GM19328 (cell line): Measurements from ENCODE around the gene SRRM4.

Experiments used
- ATAC-seq: cut with Tn5 transposase; IDR thresholded peaks from one replicate; pipeline ENCODE4 v1.9.1; 2021; ENCODE audit warnings: mild to moderate bottlenecking, moderate library complexity; ENCODE audit not compliant: unreplicated experiment

The SRRM4 gene, protein sequence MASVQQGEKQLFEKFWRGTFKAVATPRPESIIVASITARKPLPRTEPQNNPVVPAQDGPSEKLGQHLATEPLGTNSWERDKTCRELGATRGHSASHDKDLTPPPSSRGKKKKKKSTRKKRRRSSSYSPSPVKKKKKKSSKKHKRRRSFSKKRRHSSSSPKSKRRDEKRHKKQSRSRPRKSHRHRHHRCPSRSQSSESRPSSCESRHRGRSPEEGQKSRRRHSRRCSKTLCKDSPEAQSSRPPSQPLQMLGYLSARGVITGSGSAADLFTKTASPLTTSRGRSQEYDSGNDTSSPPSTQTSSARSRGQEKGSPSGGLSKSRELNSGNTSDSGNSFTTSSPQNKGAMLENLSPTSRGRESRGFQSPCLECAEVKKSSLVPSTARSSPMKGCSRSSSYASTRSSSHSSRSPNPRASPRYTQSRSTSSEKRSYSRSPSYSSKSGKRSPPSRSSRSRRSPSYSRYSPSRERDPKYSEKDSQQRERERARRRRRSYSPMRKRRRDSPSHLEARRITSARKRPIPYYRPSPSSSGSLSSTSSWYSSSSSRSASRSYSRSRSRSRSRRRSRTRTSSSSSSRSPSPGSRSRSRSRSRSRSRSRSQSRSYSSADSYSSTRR

DNA sequence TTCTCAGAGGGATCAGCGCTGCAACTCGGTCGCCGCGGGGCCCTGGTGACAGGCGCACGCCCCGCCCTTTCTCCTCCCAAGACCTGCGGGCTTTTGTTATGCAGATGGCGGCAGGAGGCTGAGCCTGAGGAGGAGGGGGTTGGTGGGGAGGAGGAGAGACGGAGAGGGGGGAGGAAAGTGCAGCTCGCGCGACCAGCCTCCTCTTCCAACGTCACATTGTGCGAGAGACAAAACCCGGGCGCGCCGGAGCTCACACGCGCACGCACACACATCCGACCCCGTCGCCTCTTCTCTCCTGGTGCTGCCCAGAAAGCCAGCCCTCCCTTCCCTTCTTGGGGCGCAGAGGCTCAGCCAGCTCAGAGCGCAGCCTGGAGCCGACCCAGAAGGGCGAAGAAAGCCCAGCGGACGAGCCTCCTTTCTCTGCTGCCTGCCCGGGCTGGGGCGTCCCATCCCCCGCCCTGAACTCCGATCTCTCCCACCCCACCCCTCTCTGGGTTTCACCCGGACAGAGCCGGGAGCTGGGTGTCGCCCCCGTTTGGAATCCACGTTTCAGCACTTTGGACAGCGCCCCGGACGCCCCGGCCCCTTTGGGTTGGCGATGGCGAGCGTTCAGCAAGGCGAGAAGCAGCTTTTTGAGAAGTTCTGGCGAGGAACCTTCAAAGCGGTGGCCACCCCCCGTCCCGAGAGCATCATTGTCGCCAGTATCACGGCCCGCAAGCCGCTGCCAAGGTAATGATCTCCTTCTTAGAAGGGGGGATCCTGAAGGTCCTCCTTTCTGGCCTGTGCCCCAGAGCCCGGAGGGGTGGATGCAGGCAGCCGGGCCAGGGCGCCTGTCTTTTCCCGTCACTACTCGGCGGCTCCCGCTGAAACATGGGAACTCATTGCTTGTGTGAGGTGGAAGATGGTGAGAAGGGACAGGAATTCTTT is at the start of gene SRRM4:
Gene SRRM4 (plus strand): TSS at position 257 of the 927 bp plus-strand sequence. CDS start 342 bp downstream, at position 599.
- no peak for ATAC-seq

DNA sequence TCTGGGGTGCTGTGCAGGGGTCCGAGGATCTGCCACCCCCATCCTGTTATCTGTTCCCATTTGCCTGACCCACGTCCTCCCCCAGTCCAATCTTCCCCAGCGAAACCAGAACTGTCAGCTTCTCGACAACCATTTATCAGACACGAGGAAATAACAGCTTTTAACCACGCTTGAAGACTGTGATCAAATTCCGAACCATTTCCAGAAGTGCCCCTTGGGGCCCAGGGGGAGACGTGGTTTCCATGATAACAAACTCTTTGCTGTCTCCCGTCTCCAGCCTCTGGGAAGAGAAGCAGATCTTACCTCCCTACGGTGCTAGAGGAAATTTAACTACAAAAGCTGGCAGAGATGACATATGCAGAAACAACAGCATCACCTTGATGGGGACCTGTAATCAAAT is 35.1 kb upstream of the SRRM4 start:
- no peak for ATAC-seq

DNA sequence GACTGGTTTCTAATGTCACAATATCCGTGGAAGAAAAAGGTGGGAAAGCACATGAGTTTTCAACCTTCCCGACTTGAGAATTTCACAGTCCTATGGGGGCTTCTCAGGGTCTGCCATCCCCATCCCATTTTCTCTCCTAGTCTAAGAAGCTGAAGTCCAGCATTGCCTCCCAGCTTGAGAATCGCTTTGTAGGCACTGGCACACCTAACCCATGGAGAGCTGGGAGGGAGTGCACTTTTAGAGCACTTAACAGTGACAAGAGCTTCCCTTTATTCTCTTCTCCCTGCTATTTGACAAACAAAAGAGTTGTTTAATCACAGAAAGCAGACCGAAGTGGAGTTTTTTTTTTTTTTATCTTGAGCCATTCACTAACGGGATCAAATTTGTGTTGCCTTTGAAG is 22.8 kb upstream of the SRRM4 start:
- no peak for ATAC-seq

DNA sequence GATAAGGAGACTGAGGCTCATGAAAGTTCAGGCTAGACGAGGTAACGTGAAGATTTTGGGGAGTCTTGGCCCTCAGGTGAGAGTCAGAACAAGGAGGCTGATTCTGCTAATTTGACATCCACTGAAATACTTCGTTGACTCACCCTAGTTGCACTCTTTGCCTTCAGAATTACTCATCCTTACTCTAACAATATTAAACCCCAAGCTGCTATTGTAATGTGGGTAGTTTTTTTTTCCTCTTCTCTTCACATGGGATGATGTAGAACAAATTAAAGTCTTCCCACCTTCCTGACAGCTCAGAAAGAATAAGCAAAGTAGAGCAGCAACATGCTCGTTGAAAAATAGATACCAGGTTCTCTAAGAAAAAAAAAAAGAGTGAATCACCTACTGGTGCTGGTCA is 22.0 kb upstream of the SRRM4 start:
- no peak for ATAC-seq

DNA sequence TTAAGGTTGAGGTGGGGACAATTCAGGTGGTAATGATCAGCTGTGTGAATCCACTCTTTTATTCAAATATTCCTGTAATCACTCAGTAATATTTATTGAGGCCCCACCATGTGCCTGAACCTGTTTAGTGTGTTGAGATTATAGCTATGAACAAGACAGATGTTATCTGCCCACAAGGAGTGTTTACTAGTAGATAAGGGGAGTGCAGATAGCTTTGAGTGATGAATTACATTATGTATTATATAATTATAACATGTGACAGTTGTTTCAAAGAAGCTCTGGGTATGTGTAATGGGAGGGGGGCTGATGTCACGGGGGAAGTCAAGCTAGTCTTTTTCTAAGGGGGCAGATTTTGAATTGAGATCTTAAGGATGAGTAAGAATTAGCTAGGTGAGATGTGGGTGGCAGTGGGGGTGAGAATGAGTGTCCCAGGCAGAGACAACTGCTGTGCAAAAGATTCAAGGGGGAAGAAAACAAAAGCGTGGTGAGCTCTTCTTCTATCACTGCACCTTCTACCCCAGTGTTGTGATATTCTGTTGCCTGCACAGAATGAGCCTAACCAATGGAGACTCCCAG is 21.3 kb upstream of the SRRM4 start:
- no peak for ATAC-seq

DNA sequence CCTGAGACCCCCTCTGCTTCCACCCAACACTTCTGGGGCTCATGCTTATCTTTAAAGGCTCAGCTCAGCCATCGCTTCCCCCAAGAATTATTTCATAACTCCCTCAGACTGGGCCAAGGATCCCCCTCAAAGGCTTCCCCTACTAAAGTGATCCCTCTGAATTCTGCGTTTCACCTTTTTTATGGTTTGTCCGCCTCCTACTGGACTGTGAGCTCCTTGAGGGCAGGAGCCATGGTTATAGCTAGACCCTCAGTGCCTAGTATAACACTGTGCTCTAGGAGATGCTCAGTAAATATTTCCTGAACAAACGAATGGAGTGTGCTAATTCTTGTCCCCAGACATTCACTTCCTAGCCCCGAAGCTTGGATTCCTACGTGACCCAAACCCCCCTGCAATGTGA is 20.5 kb upstream of the SRRM4 start:
- ATAC-seq, result no peak

DNA sequence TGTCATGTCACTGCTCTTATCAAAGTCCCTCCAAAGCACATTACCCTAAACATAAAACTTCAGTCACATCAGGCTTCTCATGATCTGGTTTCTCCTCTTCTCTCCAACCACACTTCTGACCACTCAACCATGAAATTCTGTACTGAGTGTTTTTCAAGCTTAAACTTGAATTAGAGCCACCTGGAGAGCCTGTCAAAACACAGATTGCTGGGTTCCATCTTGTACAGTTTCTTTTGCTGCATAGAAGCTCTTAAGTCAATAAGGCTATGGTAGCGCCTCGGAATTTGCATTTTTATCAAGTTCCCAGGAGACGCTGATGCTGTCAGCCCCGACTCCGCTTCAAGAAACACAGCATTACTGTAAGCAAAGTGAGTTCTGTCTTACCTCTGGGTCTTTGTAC is 16.4 kb upstream of the SRRM4 start:
- no peak for ATAC-seq

DNA sequence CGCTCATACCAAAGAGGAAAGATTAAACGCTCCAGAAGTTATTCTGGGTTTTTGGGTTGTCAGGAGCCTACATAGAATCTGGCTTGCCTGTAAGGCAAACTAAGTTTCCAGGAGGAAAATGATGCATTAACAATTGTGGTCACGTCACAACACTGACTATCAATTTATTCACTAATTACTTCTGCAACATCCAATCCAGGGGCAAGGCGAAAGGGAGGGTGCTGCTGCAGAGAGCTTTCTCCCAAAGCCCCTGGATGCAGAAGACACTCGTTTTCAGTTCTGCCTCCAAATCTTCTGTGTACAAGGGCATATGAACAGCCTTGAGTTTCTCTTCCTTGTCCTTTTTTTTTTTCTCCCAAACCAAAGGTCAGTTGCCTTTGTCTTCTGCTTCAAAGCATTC is 10.5 kb upstream of the SRRM4 start:
- no peak for ATAC-seq

DNA sequence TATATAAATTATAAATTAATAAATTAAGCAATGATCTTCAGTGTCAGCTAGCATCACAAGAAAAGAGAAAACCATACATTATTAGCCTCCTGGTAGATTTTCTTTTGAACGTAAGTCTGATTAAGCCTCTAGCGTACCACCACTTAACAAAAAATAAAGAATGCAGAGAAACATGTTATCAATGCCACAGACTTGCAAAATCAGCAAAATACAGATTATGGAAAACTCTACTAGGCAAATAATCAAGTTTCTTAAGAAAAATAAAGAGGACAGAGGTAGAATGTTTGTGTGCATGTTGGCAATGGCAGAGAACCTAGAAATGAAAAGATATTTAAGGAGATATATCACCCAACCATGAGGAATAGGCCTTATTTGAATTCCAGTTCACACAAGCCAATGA is 8.4 kb upstream of the SRRM4 start:
- ATAC-seq, result no peak

DNA sequence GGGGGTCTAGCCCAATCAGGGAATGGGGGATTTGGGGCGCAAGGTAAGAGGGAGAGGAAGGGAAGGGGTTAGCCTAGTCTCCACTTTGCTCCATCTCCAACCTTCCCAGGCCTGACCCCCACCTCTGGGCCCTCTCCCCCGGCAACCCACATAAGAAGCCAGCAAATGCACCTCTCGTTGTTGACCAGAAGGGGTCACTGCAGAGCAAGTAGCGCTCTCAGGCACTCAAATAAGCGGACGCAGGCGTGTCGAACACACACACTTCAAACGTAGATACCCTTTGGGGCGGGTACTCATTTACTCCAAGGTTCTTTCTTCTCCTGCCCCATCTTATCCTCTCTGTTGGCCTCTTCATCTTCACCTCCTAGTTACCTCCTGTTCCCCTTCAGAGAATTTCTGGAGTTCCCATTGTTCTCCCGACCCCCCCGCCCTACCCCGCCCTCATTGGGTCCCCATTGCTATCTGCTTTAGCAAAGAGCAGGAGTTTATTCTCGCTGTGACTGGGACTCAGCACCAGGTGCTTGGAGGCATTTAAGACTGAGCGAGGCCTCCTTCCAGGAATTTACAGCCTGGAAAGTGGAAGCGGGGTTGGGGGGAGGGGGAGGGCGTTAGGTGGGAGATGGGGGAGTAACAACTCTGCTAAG is 1.5 kb upstream of the SRRM4 start:
- ATAC-seq, result no peak

DNA sequence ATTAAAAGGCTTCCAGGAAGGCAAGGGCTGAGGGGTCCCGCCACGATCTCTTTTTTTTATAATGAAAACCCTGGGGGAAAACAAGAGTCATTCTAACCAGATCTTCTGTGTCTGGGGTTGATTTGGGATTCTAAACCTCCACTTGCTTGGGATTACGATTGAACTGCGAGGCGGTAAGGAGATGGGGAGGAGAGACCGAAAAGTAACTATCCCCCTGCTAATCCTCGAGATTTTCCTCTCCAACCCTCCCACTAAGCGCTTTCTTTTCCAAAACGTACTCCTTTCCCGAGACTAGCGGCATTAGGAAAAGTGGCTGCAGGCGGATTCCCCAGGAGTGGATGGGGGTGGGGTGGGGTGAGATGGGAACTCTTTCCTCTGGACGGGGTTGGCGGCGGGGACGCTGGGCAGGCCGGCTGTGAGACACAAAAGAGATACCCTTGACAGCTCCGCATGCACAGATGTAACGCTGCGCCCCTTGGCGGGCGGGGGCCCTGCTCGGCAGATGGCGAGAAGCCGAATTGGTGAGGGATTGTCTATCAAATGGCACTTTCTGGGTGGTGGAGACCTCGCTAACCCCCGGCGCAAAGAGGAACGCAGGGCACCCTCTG is 830 bp upstream of the SRRM4 start:
- ATAC-seq, result no peak

DNA sequence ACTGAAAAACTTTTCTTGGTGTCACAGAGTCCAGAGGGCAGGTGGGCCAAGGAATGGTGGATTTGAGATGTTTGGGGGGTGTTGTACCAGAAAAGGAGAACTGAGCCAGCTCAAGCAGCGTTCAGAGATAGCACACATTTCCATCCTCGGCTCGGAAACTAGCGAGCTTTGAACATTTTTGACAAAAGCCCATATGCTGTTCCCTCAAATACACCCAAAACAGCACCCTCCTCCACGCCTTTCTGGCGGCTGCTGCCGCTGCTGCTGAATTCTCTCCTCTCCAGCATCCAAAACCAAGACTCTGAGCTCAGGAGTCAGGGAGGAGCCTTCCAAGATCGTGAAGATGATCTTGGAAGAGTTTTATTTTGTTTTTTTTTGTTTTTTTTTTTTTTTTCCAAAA is 961 bp downstream of the SRRM4 start:
- ATAC-seq, result no peak

DNA sequence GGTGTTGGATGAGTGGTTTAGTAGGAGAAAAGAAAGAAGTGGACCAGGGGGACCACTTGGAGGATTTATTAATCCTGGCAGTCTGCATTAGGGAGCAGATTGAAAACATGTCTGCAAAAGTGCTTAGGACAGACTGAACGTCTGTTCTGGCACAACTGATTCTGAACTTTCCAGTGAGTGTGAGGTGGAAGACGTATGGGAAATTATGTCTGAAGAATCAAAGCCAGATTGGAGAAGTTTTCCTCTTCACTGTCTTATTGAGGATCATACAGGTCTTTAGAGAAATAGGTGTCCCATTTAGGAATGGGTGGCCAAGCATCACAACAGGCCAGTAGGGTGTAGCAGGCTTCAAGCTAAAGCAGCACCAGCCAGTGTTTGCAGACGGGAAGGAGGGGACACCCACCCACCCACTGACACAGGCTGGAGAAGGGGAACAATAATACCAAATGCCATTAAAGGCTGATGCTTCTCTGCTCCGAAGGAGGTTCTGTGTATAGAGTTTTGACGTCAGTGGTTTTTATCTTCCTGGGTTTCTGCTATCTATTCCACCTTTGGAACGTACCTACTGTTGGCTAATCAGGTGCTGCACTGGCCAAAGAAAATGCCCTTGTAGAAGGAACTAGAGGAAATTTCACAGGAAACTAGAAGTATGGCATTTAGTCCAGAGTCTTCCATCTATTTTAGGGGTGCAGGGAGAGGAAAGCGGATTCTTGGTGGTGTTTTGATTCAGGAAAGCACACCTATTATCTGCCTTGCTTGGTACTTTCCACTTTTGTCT is 1.8 kb downstream of the SRRM4 start:
- ATAC-seq, result no peak

DNA sequence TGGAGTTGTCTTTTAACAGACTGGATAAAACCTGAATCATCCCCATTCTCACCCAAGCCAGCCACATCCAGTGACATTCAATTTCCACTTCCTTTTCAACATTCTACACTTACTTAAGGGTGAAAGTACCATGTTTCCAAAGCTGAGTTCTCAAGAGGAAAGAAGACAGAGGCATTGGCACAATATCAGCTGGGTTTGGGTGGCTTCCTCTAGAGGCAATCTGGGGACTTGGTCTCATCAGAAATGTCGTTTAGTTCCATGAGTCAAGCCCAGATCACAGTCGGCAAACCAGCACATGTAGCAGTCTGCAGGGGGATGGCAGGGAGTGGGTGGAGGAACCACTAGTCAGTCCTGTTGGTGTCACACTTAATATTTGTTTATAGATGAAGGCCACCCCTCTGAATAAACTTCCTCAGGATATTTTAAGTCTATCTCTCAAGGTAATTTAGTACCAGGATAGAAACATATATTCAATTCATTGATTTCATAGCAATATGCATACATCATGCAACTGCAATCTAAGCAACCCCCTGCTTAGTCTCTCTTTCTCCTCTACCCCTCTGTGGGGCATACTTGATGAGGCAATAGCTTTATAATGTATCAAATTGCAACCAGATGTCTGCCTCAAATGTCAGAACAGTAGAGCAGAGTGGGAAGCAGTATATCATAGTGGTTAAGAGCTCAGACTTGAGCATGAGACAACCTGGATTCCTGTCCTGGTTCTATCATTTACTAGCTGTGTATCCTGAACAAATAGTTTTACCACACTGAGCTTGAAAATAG is 3.0 kb downstream of the SRRM4 start:
- no peak for ATAC-seq

DNA sequence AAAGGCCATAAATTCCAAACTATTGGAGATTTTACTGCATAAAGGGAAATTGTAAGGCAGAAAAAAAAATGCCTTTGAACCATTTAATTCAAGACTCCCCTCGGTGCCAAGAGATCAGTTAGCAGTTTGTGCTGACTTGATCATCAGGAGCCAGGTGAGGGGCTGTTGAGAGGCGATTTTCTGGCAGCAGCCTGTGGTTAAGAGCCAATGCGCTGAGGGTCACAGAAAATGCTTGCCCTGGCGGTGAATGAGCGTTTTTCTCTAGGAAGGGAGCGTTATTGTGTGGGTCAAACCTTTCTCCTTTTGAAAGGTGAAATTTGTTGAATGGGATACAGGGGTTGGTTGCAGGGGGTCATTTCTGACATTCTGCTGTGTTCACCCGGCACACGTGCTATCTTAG is 4.7 kb downstream of the SRRM4 start:
- no peak for ATAC-seq

DNA sequence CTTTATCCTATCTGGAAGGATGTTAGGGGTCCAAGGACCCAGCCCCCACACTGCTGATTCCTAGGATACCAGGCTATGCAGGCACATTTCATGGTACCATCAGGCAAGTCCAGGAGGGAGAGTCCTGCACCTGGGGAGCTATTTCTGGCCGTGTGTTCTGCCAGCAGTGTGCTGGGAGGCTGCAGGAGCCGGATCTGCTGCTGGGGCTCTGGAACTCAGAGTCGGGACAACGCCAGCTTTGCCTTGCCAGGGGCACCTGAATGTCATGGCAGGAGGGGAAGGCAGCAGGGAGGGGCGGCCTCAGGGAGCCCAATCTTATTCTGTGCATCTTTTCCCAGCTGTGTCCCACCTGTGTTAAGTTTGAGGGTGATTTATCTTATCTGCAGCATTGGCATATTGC is 17.8 kb downstream of the SRRM4 start:
- ATAC-seq, result no peak

DNA sequence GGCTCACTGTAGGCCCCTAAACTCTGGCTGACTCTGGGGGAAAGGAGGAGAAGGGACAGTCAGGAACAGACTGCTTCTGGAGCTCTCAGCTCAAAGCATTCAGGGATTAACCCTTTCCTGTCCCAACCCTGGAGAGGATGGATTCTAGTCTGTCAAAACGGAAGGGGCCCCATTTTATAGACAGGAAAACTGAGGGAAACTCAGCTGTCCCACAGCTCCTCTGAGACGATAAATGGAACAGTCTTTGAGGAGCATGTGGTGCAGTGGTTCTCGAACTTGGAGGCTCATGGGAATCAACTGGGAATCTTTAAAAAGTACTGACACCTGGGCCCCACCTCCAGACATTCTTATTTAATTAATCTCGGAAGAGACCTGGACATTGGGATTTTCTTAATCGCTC is 23.7 kb downstream of the SRRM4 start:
- no peak for ATAC-seq

DNA sequence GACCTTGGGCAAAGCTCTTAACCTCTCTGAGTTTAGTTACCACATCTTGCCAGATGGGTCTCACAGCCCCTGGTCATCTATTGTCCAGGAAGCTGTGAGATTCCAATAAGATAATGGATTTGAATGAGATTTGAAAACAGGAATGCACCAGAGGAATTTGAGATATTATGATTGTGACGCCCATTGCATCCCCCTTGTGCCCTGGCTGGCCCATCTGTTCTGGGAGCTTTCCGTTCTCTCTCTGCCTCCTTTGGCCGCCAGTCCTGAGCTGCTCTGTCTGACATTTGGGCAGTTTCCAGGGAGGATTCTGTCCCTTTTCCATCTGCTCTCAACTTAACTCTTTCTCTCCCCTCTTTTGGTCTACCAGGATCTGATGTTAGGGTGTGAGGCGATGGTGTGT is 24.6 kb downstream of the SRRM4 start:
- no peak for ATAC-seq

DNA sequence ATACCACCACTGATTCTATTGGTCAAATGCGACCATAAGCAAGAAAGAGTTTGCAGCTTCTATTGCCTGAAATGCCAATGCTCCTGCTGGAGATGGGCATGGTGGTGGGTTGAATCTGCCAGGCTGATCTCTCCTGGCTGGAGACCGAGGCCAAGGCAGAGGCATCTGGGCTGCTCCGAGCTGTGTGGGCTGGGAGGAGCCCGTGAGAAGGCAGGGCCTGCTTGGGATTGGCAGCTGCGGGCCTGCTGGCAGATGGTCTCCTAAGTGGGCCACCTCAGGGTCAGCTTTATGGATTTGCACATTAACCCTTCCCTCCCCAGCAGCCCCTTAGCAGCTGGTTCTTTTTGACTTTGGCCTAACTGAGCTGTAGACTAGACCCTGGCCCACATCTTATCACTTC is 25.4 kb downstream of the SRRM4 start:
- ATAC-seq, result no peak
